DND-41 (cell line): ENCODE results near the gene SBF1.

Experiments
- EZH2 ChIP-seq: IDR thresholded peaks from 3 replicates; pipeline ENCODE4 v1.6.1; 2012; ENCODE audit warnings: borderline replicate concordance, low read depth, mild to moderate bottlenecking, moderate library complexity, low read length, inconsistent platforms; ENCODE audit not compliant: severe bottlenecking
- TF ChIP-seq, protein P1 (sequence below): IDR thresholded peaks from 2 replicates; pipeline ENCODE4 v1.5.1; 2012; ENCODE audit warnings: borderline replicate concordance, low read length, moderate library complexity, mild to moderate bottlenecking; ENCODE audit not compliant: poor library complexity, severe bottlenecking; ENCODE audit errors: extremely low read depth

DNA sequence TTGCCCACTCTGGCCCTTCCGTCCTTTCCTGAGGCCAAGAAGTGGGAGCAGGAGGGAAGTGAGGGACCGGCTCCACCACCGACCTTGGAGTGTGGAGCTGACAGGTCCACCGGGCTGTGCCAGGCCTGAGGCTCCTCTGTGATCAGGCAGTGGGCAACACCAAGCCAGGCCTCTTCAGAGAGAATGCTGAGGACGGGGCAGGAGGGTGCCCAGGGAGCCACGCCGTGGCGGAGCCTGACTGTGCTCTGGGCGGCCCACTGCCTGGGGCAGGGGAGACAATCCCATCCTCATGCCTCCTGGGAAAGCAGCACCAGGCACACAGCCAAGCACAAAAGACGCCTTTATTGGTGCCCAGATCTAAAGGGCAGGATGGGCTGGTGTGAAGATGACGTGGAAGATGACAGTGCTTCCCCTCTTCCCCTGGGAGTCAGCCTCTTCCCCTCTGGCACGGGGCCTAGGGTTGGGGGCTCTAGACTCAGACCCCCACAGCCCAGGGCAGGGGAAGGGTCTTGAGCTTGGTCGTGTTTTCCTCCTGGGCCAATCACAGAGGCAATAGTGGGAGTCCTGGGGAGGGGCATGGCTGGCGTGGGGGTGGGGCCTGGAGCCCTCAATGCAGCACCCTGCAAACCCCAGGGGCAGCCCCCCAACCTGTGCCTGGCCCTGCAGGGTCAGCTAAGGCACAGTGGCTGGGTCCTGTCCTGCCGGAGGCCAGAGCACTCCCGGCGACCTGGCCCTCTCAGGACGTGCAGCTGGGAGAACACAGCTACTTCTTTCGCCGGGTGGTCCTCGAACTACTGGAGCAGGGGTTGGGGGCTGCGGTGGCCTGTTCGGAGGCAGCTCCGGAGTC is 28.0 kb upstream of the SBF1 start:
- TF ChIP-seq, protein P1, sequence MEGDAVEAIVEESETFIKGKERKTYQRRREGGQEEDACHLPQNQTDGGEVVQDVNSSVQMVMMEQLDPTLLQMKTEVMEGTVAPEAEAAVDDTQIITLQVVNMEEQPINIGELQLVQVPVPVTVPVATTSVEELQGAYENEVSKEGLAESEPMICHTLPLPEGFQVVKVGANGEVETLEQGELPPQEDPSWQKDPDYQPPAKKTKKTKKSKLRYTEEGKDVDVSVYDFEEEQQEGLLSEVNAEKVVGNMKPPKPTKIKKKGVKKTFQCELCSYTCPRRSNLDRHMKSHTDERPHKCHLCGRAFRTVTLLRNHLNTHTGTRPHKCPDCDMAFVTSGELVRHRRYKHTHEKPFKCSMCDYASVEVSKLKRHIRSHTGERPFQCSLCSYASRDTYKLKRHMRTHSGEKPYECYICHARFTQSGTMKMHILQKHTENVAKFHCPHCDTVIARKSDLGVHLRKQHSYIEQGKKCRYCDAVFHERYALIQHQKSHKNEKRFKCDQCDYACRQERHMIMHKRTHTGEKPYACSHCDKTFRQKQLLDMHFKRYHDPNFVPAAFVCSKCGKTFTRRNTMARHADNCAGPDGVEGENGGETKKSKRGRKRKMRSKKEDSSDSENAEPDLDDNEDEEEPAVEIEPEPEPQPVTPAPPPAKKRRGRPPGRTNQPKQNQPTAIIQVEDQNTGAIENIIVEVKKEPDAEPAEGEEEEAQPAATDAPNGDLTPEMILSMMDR: no peak
- no peak for TF ChIP-seq EZH2
